ENCODE results near the gene TSPAN4. TPM values are rescaled to one million over a fixed set of nuclear protein-coding genes. Genes with fewer than 3 reads are reported as not detected.

The TSPAN4 gene
- total RNA-seq, 1 donor from 2014 or later = 42.3 TPM

DNA sequence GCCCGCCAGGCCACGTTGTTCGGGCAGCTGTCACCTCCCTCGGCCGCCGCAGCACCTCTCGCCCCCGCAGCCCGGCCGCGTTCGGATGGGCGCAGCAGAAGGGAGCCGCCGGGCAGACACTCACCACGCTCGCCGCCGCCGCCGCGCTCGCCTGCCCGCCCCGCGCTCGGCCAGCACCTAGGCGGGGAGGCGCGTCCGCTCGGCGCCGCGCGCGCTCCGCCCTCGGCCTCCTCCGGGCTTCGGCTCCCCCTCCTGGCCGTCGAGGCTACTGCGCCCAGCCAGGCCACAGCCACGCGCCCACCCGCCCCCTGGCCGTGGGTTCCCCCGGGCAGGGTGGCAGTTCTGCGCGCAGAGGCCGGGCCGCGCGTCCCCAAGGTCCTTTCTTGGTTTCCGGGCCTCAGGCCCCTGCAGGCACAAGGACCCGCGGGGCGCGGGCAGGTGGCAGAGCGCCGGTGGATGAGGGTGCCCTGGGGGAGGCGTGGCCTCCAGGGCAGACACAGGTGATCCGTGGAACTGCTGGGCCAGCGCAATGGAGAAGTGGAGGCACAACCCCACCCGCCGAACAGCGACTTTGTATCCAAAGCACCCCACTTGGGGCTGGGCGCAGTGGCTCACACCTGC is 44.4 kb upstream of the TSPAN4 start, which contains the start of gene SLC25A22:
Gene SLC25A22, minus strand, starts transcription at position 189 of the 621 bp plus-strand sequence. CDS start 3,275 bp downstream, outside the sequence.
- Histone ChIP-seq H3K9ac (ENCODE audit: low read depth in 1 of 3, low read length in 3 of 3) (peak within 1 kb of the TSS in 2 of 3 donors; percentile 69), H3K27me3 (ENCODE audit: control insufficient read depth in 3 of 3, insufficient read depth in 3 of 3, low read length in 3 of 3) (peaks cover 3 to 29% (median 19%) of the 10 kb centered on the region in 3 donors), H3K4me3 (ENCODE audit: low read length in 3 of 3) (peak within 1 kb of the TSS; percentile 52 to 77 (median 59)), H3K4me1 (ENCODE audit: control insufficient read depth in 3 of 3, insufficient read depth in 3 of 3, low read length in 3 of 3) (peaks cover 22 to 48% (median 33%) of the 10 kb centered on the region in 3 donors), H3K36me3 (ENCODE audit: control insufficient read depth in 3 of 3, insufficient read depth in 3 of 3, low read length in 3 of 3) (peaks cover 9 to 36% (median 17%) of the 10 kb centered on the region in 3 donors), H3K27ac (ENCODE audit: low read depth, low read length) (peak within 1 kb of the TSS; percentile 54), H3K9me3 (ENCODE audit: control insufficient read depth in 3 of 3, low read length in 3 of 3) (no peaks in the 10 kb centered on the region)

DNA sequence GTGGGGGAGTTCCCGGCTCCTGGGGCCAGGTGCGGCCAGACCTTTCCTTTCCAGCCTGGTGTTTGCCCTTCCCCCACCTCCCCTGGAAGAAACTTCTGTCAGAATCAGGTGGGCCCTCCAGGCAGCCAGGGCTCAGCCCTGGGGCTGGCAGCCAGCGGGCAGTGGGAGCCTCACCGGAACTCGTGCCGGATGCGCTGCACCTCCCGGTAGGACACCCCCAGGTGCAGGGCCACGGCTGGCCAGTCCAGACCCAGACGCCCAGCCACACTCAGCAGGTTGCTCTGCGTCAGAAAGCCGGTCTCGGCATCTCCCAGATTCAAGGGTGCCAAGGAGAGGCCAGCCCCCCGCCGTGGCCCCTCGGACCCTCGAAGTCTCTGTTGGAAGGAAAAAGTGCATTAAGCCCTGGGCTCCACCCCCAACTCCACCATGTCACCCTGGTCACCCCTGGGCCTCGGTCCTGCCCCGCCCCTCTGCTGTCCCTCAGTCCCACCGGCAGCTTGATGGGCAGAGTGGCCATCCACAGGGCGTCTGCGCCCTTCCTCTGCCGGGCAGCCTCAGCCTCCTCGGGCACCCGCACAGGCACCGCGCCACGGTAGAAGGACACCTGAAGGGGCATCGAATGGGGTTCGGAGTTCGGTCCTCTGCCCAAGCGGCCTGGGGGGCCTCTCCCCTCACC is 42.9 kb upstream of the TSPAN4 start:
- Histone ChIP-seq H3K4me3 (ENCODE audit: low read length in 3 of 3) (no peak overlapping the region), H3K9ac (ENCODE audit: low read depth in 1 of 3, low read length in 3 of 3) (no peak overlapping the region), H3K36me3 (ENCODE audit: control insufficient read depth in 3 of 3, insufficient read depth in 3 of 3, low read length in 3 of 3) (peaks cover 9 to 38% (median 17%) of the 10 kb centered on the region in 3 donors), H3K4me1 (ENCODE audit: control insufficient read depth in 3 of 3, insufficient read depth in 3 of 3, low read length in 3 of 3) (peaks cover 34 to 49% (median 42%) of the 10 kb centered on the region in 3 donors), H3K27me3 (ENCODE audit: control insufficient read depth in 3 of 3, insufficient read depth in 3 of 3, low read length in 3 of 3) (peaks cover 3 to 15% (median 4%) of the 10 kb centered on the region in 3 donors), H3K27ac (ENCODE audit: low read depth, low read length) (no peak overlapping the region), H3K9me3 (ENCODE audit: control insufficient read depth in 3 of 3, low read length in 3 of 3) (no peaks in the 10 kb centered on the region)

DNA sequence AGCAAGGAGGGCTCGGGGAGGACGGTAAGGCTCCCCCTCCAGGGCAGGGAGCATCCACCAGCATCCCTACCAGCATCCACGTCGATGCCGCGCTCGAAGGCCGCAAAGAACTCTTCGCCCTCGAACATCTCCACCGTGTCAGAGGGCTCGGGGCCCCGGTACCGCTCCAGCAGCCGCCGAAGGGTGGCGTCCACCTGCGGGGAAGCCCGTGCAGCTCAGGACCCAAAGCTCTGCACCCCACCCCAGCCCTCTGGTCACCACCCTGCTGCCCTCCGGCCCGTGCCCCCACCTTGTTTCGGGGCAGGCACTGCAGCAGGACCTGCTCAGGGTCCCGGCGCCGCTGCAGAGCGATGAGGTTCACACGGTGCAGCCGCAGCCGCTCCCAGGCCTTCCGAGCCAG is 42.2 kb upstream of the TSPAN4 start:
- H3K27me3 ChIP-seq (ENCODE audit: control insufficient read depth in 3 of 3, insufficient read depth in 3 of 3, low read length in 3 of 3) = peaks cover 0 to 14% (median 4%) of the 10 kb centered on the region in 3 donors
- no peak overlapping the region for H3K27ac ChIP-seq (ENCODE audit: low read depth, low read length)
- peaks cover 33 to 45% (median 39%) of the 10 kb centered on the region in 3 donors for H3K4me1 ChIP-seq (ENCODE audit: control insufficient read depth in 3 of 3, insufficient read depth in 3 of 3, low read length in 3 of 3)
- H3K9ac ChIP-seq (ENCODE audit: low read depth in 1 of 3, low read length in 3 of 3) = no peak overlapping the region
- H3K36me3 ChIP-seq (ENCODE audit: control insufficient read depth in 3 of 3, insufficient read depth in 3 of 3, low read length in 3 of 3) = peaks cover 9 to 38% (median 17%) of the 10 kb centered on the region in 3 donors
- no peaks in the 10 kb centered on the region for H3K9me3 ChIP-seq (ENCODE audit: control insufficient read depth in 3 of 3, low read length in 3 of 3)
- no peak overlapping the region for H3K4me3 ChIP-seq (ENCODE audit: low read length in 3 of 3)

DNA sequence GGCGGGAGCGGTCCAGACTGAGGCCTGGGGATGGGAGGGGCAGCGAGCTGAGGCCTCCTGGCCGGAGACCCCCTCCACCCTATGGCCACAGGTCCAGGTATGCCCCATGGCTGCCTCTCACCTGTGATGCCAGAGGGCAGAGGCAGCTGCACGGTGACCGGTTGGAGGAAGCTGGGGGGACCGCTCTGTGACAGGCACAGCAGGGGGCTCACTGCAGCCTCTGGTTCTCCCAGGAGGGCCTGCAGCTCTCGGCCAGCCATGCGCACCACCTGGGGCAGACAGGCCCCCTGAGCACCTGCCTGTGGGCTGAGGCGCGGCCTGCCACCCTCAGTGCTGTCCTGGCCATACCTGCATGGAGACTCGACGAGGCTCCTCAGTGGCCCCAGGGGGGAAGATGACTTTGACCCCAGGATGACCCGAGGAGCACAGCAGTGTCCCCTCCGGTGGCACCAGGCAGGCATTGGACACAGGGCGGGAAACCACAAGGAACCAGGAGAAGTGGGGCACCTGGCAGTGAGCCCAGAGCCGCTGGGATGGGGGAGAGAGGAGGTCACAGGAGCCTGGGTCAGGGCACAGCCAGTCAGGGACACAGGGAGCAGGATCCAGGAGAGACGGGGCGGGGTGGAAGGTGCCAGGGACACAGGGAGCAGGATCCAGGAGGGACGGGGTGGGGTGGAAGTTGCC is 41.4 kb upstream of the TSPAN4 start:
- Histone ChIP-seq H3K27ac (ENCODE audit: low read depth, low read length) (no peak overlapping the region), H3K9ac (ENCODE audit: low read depth in 1 of 3, low read length in 3 of 3) (no peak overlapping the region), H3K4me3 (ENCODE audit: low read length in 3 of 3) (no peak overlapping the region), H3K27me3 (ENCODE audit: control insufficient read depth in 3 of 3, insufficient read depth in 3 of 3, low read length in 3 of 3) (peaks cover 0 to 10% (median 0%) of the 10 kb centered on the region in 3 donors), H3K36me3 (ENCODE audit: control insufficient read depth in 3 of 3, insufficient read depth in 3 of 3, low read length in 3 of 3) (peaks cover 9 to 38% (median 17%) of the 10 kb centered on the region in 3 donors), H3K4me1 (ENCODE audit: control insufficient read depth in 3 of 3, insufficient read depth in 3 of 3, low read length in 3 of 3) (peaks cover 30 to 40% (median 35%) of the 10 kb centered on the region in 3 donors), H3K9me3 (ENCODE audit: control insufficient read depth in 3 of 3, low read length in 3 of 3) (no peaks in the 10 kb centered on the region)

DNA sequence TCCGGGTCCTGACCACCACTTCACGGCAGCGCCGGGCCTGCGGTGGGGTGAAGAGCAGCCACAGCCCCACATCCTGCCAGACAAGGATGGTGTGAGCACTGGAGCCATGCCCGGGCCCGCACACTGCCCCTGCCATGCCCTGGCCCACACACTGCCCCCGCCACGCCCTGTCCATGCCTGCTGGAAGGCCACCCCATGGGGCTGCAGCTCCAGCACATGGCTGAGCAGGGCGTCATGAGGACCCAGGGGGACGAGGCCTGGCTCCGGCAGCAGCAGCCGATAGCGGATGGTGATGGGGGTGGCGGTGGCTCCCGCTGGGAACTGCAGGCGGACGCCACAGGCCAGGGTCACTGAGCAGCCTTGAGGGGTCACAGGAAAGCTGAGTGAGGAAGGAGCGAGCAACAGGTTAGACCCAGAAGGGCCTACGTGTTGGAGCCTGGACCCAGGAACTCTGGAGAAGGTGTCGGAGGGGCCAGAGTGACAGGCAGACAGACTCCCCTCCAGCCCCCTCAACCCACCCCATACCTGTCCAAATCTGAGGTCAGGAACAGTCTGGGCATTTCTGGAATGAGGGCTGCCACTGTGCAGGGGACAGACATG is 40.5 kb upstream of the TSPAN4 start:
- Histone ChIP-seq H3K36me3 (ENCODE audit: control insufficient read depth in 3 of 3, insufficient read depth in 3 of 3, low read length in 3 of 3) (peaks cover 9 to 38% (median 17%) of the 10 kb centered on the region in 3 donors), H3K27me3 (ENCODE audit: control insufficient read depth in 3 of 3, insufficient read depth in 3 of 3, low read length in 3 of 3) (peaks cover 0 to 2% (median 0%) of the 10 kb centered on the region in 3 donors), H3K9ac (ENCODE audit: low read depth in 1 of 3, low read length in 3 of 3) (no peak overlapping the region), H3K9me3 (ENCODE audit: control insufficient read depth in 3 of 3, low read length in 3 of 3) (no peaks in the 10 kb centered on the region), H3K4me3 (ENCODE audit: low read length in 3 of 3) (no peak overlapping the region), H3K27ac (ENCODE audit: low read depth, low read length) (no peak overlapping the region), H3K4me1 (ENCODE audit: control insufficient read depth in 3 of 3, insufficient read depth in 3 of 3, low read length in 3 of 3) (peaks cover 22 to 32% (median 26%) of the 10 kb centered on the region in 3 donors)

DNA sequence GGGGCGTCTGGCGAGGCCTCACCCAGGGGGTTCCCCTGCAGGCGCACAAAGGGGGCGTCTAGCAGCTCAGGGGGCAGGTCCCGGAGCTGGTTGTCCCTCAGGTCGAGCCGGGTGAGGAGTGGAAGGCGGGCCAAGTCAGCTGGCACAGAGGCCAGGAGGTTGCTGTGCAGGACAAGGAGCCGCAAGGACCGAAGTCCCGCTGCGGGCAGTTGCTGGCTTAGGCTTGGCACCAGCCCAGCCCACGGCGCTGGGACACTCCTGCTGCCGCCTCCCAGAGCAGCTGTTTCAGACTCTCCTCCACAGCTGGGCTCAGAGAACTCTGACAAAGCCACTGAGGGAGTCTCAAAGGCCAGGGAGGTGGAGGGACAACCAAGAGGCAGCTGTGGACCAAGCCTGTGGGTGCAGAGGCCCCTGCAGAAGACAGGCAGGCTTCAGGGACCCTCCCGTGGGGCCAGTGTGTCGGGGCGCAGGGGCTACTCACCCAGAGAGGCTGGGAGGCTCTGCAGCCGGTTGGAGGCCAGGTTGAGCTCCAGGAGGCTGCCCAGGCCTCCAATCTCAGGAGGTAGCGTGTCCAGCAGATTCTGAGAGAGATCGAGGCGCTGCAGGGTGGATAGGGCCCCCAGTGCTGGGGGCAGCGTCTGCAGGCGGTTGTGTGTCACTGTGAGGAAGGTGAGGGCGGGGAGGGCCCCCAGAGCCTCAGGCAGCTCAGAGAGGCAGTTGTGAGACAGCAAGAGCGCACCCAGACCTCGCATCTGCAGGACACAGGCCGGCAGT is 39.8 kb upstream of the TSPAN4 start:
- H3K9ac ChIP-seq (ENCODE audit: low read depth in 1 of 3, low read length in 3 of 3) = no peak overlapping the region
- peaks cover 16 to 24% (median 19%) of the 10 kb centered on the region in 3 donors for H3K4me1 ChIP-seq (ENCODE audit: control insufficient read depth in 3 of 3, insufficient read depth in 3 of 3, low read length in 3 of 3)
- H3K27me3 ChIP-seq (ENCODE audit: control insufficient read depth in 3 of 3, insufficient read depth in 3 of 3, low read length in 3 of 3) = no peaks in the 10 kb centered on the region
- H3K36me3 ChIP-seq (ENCODE audit: control insufficient read depth in 3 of 3, insufficient read depth in 3 of 3, low read length in 3 of 3) = peaks cover 9 to 38% (median 17%) of the 10 kb centered on the region in 3 donors
- H3K27ac ChIP-seq (ENCODE audit: low read depth, low read length) = no peak overlapping the region
- no peak overlapping the region for H3K4me3 ChIP-seq (ENCODE audit: low read length in 3 of 3)
- H3K9me3 ChIP-seq (ENCODE audit: control insufficient read depth in 3 of 3, low read length in 3 of 3) = no peaks in the 10 kb centered on the region

DNA sequence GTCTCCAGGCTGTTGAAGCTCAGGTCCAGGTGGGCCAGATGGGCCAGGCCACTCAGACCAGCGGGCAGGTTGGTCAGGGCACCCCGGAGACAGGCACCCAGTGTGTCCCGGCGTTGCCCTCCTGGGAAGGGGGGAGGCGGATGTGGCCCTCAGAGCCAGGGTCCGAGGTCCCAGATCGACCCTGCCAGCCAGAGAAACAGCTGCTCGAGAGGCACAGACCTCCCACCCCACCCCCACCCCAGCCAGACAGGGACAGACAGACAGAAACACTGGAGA is 39.2 kb upstream of the TSPAN4 start:
- Histone ChIP-seq H3K27ac (ENCODE audit: low read depth, low read length) (no peak overlapping the region), H3K9me3 (ENCODE audit: control insufficient read depth in 3 of 3, low read length in 3 of 3) (no peaks in the 10 kb centered on the region), H3K36me3 (ENCODE audit: control insufficient read depth in 3 of 3, insufficient read depth in 3 of 3, low read length in 3 of 3) (peaks cover 9 to 38% (median 17%) of the 10 kb centered on the region in 3 donors), H3K27me3 (ENCODE audit: control insufficient read depth in 3 of 3, insufficient read depth in 3 of 3, low read length in 3 of 3) (no peaks in the 10 kb centered on the region), H3K9ac (ENCODE audit: low read depth in 1 of 3, low read length in 3 of 3) (no peak overlapping the region), H3K4me1 (ENCODE audit: control insufficient read depth in 3 of 3, insufficient read depth in 3 of 3, low read length in 3 of 3) (peaks cover 17 to 24% (median 19%) of the 10 kb centered on the region in 3 donors), H3K4me3 (ENCODE audit: low read length in 3 of 3) (no peak overlapping the region)

DNA sequence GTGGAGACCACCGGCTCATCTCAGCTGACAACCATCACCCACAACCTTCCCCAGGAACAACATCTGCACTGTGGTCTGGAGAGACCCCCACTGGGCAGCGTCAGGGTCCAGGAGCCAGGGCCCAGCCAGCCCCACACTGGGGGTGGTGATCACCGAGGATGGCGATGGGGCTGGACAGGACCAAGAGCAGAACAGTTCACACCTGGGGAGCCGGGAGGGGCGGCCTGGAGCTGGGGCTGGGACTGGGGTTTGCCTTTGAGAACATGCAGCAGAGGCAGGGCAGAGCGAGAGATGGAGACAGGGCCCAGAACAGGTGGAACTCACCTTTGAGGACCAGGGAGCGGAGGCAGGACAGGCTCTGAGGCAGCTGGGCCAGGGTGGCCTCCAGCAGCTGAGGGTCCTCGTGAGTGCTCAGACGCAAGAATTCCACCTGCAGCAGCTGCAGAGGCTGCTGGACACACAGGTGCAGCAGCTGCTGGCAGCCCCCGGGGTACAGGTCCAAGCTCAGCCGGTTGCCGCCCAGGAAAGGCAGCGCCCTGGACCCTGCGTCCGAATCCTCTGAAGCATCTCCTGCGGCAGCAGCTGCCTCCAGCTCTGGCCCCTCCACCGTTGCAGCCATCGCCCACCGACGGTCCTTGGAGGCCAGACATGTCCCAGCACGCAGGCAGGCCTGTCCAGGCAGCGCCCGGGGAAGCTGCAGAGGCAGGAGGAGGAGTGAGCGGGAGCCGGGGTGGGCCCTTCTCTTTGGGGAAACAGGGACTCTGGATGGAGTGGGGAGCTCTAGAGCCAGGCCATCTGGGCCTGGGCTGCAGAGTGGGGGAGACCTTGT is 38.7 kb upstream of the TSPAN4 start:
- H3K4me1 ChIP-seq (ENCODE audit: control insufficient read depth in 3 of 3, insufficient read depth in 3 of 3, low read length in 3 of 3) = peaks cover 22 to 28% (median 24%) of the 10 kb centered on the region in 3 donors
- H3K27ac ChIP-seq (ENCODE audit: low read depth, low read length) = no peak overlapping the region
- H3K27me3 ChIP-seq (ENCODE audit: control insufficient read depth in 3 of 3, insufficient read depth in 3 of 3, low read length in 3 of 3) = no peaks in the 10 kb centered on the region
- peaks cover 9 to 38% (median 17%) of the 10 kb centered on the region in 3 donors for H3K36me3 ChIP-seq (ENCODE audit: control insufficient read depth in 3 of 3, insufficient read depth in 3 of 3, low read length in 3 of 3)
- no peaks in the 10 kb centered on the region for H3K9me3 ChIP-seq (ENCODE audit: control insufficient read depth in 3 of 3, low read length in 3 of 3)
- peak overlapping the region; percentile 68 to 74 (median 73) for H3K4me3 ChIP-seq (ENCODE audit: low read length in 3 of 3)
- H3K9ac ChIP-seq (ENCODE audit: low read depth in 1 of 3, low read length in 3 of 3) = peak overlapping the region; percentile 69 to 79 (median 72)

All from skeletal muscle tissue (tissue), 4 donors.